Measurements from ENCODE around the gene TSPAN18. TPM values are rescaled to one million over a fixed set of nuclear protein-coding genes. Genes with fewer than 3 reads are reported as not detected.

Gene TSPAN18
- total RNA-seq, 4 donors from 2014 or later, result 2.1 to 9.1 (median 2.5) TPM

DNA sequence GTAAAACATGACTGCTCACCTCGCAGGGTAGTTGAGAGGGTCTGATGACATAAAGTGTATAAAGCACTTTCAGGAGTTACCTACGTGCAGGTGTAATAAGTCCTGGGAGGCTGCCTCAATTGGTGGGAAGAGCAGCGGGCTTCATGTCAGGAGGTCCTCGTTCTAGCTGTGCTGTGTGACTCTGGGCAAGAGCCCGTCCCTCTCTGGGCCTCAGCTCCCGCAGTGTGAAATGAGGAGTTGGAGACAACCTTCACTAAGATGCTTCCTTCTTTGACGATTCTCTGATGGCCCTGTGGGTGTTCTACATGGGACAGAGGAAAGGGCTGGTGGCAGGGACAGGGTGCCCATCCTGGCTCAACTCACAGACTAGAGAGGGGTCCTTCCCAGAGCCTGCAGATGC, 166.1 kb downstream of the TSPAN18 start:
- Histone ChIP-seq H3K4me1 (peaks cover 0 to 12% of the 10 kb centered on the region in 2 donors), H3K4me3 (no peak overlapping the region), H3K36me3 (no peaks in the 10 kb centered on the region), H3K27me3 (no peaks in the 10 kb centered on the region), H3K9me3 (no peaks in the 10 kb centered on the region), H3K27ac (no peak overlapping the region)
- intact Hi-C loops (cut with DNase I; ENCODE audit: low total_unique reads), result loop anchor here (5.0 kb wide), 1 partner anchor 166 kb away; the partner anchor contains the start of gene TSPAN18
- in situ Hi-C loops (cut with MboI; ENCODE audit: low sequenced_read_pairs in 4 of 4), result loop anchor here in 1 of 4 donors (10.0 kb wide), 2 partner anchors 168 to 258 kb away; partner anchors contain the start of gene TSPAN18
- no peak for DNase-seq
- ATAC-seq, result no peak
- TF ChIP-seq, protein P1, sequence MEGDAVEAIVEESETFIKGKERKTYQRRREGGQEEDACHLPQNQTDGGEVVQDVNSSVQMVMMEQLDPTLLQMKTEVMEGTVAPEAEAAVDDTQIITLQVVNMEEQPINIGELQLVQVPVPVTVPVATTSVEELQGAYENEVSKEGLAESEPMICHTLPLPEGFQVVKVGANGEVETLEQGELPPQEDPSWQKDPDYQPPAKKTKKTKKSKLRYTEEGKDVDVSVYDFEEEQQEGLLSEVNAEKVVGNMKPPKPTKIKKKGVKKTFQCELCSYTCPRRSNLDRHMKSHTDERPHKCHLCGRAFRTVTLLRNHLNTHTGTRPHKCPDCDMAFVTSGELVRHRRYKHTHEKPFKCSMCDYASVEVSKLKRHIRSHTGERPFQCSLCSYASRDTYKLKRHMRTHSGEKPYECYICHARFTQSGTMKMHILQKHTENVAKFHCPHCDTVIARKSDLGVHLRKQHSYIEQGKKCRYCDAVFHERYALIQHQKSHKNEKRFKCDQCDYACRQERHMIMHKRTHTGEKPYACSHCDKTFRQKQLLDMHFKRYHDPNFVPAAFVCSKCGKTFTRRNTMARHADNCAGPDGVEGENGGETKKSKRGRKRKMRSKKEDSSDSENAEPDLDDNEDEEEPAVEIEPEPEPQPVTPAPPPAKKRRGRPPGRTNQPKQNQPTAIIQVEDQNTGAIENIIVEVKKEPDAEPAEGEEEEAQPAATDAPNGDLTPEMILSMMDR (IDR thresholded peaks at IDR 0.05 in 4 of 5, conservative IDR thresholded peaks at IDR 0.05 in 1 of 5), result no peak
- TF ChIP-seq POLR2A (IDR thresholded peaks at IDR 0.05), result no peak

DNA sequence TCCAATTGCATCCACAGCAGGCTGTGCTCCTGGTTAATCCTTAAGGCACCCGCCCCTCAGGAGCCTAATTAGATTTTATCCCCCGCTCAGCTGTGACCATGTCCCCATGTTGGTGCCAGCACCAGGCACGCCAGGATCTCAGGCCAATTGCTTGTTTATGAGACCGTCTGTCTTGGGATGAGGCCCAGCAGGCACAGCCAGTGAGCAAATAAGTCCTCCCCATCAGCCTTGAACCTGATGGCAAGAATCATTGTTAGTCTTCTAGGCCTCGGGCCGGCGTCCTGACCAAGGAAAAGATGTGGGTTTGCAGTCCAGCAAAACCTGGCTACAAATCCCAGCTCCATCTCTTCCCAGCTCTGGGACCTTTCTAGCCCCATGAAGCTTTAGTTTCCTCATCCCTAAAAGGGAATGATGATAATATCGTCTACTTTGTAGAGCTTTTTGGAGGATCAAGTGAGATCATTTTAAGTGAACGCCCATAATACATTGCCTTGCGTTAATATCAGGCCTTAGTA, 166.6 kb downstream of the TSPAN18 start:
- in situ Hi-C loops (cut with MboI; ENCODE audit: low sequenced_read_pairs in 4 of 4), result loop anchor here in 1 of 4 donors (10.0 kb wide), 2 partner anchors 169 to 259 kb away; partner anchors contain the start of gene TSPAN18
- Histone ChIP-seq H3K27ac (peak overlapping the region in 1 of 4 donors; percentile 40), H3K36me3 (no peaks in the 10 kb centered on the region), H3K9me3 (no peaks in the 10 kb centered on the region), H3K4me1 (peaks cover 0 to 12% of the 10 kb centered on the region in 2 donors), H3K27me3 (no peaks in the 10 kb centered on the region), H3K4me3 (no peak overlapping the region)
- TF ChIP-seq, protein P1 (IDR thresholded peaks at IDR 0.05 in 4 of 5, conservative IDR thresholded peaks at IDR 0.05 in 1 of 5), result no peak
- no peak for TF ChIP-seq POLR2A (IDR thresholded peaks at IDR 0.05)
- DNase-seq, result no peak
- intact Hi-C loops (cut with DNase I; ENCODE audit: low total_unique reads), result loop anchor here (5.0 kb wide), 1 partner anchor 166 kb away; the partner anchor contains the start of gene TSPAN18
- ATAC-seq, result peak in 1 of 2 donors; percentile 42

DNA sequence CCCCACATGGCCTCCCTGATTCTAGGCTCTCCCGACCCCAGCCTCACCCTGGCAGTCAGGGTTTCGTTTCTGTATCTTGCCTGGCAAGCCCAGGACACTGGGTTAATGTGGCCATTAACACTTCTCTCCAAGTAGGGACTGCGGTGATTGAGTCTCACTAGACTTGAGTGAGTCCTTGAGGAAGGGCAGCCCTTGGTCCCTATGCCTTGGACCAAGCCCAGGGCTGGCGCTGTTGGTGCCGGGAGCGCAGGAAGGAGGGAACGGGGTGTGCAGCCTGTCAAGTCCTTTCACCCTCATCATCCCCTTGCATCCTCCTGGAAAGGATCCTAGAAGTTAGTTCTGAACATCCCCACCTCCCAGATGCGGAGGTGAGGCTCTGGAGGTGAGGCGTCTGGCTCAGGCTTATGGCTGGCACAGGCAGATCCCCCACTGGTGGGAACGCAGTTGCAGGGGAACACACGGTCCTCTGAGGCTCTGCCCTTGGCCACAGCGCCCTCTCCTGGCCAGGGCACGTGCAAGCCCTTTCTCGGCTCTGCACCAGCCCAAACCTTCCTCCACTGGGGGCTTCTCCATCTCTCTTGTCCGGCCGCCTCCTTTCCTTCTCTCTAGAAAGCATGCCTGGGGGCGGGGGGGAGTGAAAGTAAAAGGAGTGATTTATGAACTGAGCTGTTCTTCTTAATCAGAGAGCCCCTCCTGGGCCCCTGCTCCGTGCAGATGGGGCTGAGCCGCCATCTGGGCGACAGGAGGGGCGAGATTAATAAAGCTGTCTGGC, 167.3 kb downstream of the TSPAN18 start:
- TF ChIP-seq, protein P1 (IDR thresholded peaks at IDR 0.05 in 4 of 5, conservative IDR thresholded peaks at IDR 0.05 in 1 of 5), result peak; percentile 34 to 81 (median 74)
- no peak for TF ChIP-seq POLR2A (IDR thresholded peaks at IDR 0.05)
- ATAC-seq, result peak; percentile 51 to 59
- Histone ChIP-seq H3K27ac (peak overlapping the region in 1 of 4 donors; percentile 40), H3K36me3 (no peaks in the 10 kb centered on the region), H3K27me3 (no peaks in the 10 kb centered on the region), H3K4me1 (peaks cover 0 to 12% of the 10 kb centered on the region in 2 donors), H3K9me3 (no peaks in the 10 kb centered on the region), H3K4me3 (no peak overlapping the region)
- in situ Hi-C loops (cut with MboI; ENCODE audit: low sequenced_read_pairs in 4 of 4), result loop anchor here in 1 of 4 donors (10.0 kb wide), 2 partner anchors 169 to 259 kb away; partner anchors contain the start of gene TSPAN18
- no peak for DNase-seq
- intact Hi-C loops (cut with DNase I; ENCODE audit: low total_unique reads), result loop anchor here (2.0 to 5.0 kb wide), 2 partner anchors 167 to 273 kb away; partner anchors contain the start of gene TSPAN18

DNA sequence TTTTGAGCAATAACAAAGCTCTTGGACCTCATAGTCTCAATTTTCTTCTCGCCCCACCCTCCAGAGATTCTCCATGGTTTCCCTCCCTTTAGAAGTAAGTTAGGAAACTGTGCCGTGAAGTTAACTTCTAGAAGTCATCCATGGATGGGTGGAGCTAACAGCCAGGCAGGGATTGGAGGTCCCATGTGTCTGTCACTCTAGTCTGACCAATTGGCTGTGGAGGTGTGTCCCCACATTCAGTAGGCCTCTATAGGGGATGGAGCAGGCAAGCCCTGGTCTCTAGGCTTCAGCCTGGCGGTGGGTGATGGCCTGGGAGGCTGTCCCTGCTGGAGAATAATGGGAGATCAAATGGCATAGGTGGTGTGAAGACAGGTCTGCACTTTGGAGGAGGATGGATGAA, 173.2 kb downstream of the TSPAN18 start:
- no peaks in the 10 kb centered on the region for H3K36me3 ChIP-seq
- no peaks in the 10 kb centered on the region for H3K9me3 ChIP-seq
- intact Hi-C loops (cut with DNase I; ENCODE audit: low total_unique reads) (no loop called here), in situ Hi-C loops (cut with MboI; ENCODE audit: low sequenced_read_pairs in 4 of 4) (loop anchor here in 2 of 4 donors (10.0 to 25.0 kb wide), 3 partner anchors 175 to 437 kb away; partner anchors contain the start of gene TSPAN18 (in 2 of the 2))
- H3K27me3 ChIP-seq, result no peaks in the 10 kb centered on the region
- H3K4me3 ChIP-seq, result no peak overlapping the region
- no peaks in the 10 kb centered on the region for H3K4me1 ChIP-seq
- DNase-seq, result no peak
- no peak for TF ChIP-seq POLR2A (IDR thresholded peaks at IDR 0.05)
- TF ChIP-seq, protein P1 (IDR thresholded peaks at IDR 0.05 in 4 of 5, conservative IDR thresholded peaks at IDR 0.05 in 1 of 5), result no peak
- no peak for ATAC-seq
- no peak overlapping the region for H3K27ac ChIP-seq

Data from gastrocnemius medialis (tissue), 4 donors.